ENCODE results near the gene TCEA2.

The TCEA2 gene

DNA sequence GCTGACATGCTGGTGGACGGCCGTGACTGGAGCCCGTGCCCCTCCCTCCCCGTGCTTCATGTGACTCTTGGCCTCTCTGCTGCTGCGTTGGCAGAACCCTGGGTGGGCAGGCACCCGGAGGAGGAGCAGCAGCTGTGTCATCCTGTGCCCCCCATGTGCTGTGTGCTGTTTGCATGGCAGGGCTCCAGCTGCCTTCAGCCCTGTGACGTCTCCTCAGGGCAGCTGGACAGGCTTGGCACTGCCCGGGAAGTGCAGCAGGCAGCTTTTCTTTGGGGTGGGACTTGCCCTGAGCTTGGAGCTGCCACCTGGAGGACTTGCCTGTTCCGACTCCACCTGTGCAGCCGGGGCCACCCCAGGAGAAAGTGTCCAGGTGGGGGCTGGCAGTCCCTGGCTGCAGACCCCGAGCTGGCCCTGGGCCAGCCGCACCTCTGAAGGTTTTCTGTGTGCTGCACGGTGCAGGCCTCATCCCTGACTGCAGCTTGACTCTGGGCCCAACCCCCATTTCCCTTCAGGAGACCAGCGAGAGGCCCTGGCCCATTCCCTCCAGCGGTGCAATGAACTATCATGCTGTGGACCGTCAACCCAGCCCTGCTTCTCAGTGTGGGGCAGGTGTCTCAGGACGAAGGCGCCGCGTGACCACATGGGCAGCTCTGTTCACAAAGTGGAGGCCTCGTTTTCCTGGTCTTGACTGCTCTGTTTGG lies 36.2 kb downstream of the TCEA2 start:
- no peak for DNase-seq

DNA sequence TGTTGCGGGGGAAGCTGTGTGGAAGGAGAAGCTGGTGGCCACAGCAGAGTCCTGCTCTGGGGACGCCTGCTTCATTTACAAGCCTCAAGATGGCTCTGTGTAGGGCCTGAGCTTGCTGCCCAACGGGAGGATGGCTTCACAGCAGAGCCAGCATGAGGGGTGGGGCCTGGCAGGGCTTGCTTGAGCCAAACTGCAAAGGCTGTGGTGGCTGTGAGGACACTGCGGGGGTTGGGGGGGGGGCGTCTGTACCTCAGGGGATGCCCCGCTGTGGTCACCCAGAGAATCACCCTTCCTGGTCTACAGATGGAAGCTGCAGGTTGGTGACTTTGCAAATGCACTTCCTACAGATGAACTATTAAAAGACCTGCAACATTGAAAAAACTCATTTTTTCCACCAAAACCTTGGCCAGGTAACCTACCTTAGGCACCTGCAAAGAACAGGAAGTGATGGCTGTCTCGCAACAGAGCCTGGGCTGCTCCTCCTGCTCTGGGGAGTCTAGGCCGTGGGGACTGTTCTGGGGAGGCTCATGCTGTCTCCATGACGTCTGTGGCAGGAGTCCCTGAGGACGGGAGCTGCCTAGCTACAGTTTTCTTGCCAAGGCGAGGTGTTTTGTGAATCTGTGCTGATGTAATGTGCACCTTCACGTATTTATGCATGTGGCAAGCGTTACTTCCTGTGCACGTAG lies 37.0 kb downstream of the TCEA2 start:
- no peak for DNase-seq

DNA sequence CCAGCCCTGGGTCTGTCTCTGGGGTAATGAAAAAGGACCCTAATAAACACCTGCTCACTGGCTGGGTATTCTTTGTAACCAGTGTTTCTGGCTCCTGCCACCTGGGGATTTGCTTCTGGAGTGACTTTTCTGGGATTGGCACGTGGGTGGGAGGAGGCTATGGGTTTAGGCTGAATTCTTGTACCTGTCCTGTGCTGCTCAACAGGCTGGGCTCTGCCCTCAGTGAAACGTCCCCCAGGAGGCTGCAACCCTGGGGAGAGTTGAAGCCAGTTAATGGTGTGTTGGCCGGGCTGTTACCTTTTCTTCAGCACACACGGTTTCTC lies 37.5 kb downstream of the TCEA2 start:
- DNase-seq: no peak

DNA sequence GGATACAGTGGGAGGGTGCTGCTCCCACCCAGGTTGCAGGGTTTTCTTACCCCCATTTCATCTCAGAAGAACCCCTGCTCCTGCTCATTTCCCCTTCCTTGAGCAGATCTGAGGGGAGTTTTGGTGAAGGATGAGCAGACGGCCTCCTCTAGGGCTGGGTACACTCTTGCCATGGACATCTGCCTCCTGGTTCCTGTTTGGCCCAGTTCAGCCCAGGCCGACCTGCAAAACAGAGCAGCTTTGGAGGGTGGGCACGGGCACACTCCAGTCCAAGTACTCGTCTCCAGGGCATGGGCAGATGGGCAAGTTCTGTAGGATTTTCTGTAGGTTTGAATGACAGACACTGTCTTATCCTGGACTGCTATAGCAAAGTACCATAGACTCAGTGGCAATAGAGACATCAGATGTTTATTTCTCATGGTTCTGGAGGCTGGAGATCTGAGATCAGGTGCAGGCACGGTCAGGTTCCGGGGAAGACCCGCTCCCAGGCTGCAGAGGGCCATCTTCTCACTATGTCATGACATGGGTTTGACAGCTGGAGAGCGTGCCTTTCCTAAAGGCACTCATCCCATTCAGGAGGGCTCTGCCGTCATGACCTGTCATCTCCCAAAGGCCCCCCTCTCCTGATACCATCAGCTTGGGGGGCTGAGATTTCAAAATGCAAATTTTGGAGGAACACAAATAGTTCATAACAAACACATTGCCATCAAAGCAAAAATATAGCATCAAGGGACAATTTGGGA lies 38.1 kb downstream of the TCEA2 start:
- no peak for DNase-seq

DNA sequence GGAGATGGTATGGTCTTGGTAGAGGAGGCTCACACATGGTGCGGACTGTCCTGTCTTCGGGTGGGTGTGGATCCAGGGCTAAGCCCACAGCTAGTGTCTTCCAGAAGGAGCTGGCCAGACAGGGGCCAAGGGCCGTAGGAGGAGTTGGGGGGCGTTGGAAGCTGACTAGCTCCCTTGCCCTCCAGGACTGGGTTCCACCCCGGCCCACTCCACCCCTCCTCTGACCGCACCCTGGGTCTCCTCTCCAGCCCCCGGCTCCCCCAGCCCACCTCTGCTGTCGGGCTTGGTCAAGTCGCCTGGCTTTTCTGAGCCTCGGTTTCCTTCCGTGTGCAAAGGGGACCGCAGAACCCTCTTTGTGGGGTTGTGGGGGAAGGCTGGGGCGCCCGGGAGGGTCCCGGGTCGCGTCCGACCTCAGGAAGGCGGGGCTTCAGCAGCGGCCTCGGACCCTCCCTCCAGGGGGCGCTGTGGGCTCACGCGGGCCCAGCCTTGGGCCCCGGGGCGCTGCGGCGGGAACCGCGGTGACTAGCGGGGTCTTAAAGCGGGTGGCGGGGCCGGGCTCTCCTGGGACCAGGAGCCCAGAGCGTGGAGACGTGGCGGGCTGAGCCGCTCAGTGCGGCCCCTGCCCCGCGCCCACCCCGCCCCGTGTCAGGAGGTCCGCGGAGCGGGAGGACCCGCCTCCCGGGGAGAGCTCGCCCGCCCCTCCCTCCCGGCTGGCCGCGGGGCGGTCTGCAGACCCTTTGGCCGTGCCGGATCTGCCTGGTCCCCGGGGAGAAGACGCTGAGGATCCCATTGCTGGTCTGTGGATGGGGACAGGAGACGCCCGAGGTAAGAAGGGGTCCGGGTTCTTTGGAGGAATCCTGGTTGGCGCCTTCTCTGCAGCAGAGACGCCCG lies 39.0 kb downstream of the TCEA2 start:
- DNase-seq: peak; percentile 64

DNA sequence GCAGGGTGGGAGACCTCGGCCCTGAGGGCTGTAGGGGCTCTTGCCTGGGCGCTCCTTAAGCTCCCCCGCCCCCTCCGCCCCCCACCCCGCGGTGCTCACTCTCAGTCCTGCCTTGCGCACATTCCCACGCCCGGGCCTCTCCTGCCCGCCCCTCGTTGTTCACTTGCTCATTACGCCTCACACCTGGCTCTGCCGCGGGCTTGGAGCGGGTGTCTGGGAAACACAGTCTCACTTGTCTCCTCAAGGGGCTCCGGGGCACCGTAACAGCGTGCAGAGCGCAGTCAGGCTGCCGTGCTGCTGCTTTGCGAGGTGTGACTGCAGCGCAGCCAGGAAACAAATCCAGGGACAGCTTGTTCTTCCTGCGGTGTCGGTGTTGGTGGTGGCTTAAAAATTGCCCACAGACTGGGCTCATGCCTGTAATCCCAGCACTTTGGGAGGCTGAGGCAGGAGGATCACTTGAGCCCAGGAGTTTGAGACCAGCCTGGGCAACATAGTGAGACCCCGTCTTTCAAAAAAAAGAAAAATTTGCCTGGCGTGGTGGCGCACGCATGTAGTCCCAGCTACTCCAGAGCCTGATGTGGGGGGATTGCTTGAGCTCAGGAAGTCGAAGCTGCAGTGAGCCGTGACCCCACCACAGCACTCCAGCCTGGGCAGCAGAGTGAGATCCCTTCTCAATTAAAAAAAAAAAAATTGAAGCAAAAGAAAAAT lies 39.8 kb downstream of the TCEA2 start:
- DNase-seq: peak; percentile 88

DNA sequence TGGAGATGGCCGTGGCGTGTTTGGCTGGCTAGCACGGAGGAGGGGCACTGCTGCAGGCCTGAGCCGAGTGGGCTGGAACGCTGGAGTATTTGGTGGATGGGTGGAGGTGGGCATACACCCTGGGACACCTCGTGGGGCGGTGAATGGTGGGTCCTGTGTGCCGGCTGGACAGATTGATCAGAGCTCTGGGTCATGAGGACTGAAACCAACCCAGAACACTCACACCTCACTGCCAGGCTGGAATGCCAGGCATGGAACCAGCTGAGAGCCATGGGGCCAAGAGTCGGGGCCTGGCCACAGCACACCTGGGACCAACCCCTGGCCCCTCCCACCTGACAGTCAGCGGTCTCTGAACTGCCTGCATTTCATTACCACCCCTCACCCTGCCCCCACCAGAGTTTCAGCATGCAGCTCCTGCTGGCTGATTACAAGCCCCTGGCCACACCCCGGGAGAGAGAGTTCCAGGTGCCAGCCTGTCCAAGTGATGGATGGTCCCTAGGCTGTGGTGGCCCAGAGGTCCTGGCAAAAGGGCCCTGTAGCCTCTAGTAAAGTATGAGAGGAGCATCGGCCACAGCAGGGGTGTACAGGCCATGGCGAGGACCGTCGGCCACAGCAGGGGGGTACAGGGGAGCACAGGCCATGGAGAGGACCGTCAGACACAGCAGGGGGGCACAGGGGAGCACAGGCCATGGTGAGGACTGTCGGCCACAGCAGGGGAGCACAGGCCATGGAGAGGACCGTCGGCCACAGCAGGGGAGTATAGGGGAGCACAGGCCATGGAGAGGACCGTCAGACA lies 41.1 kb downstream of the TCEA2 start:
- no peak for DNase-seq

DNA sequence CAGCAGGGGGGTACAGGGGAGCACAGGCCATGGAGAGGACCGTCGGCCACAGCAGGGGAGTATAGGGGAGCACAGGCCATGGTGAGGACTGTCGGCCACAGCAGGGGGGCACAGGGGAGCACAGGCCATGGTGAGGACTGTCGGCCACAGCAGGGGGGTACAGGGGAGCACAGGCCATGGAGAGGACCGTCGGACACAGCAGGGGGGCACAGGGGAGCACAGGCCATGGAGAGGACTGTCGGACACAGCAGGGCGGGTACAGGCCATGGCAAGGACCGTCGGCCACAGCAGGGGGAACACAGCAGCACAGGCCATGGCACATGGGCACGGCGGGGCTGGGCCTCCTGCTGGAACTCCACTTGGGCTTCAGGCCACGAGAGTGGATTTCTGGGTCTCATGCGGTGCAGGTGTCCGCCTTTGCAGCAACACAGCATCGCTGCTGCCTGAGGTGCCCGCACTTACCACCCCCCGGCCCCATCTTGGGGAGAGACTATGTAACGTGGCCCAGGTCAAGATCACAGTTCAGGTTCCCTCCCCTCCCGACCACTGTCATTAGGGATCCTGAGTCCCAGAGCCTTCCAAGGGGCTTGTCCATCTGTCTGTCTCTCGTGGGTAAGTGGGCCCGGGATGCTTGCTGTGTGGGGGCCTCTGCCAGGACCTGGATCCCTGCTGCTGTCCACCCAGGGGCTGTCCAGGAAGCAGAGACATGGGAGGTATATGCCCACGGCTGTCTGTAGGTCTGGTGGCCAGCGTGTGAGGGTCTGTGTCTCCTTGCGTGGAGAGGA lies 41.9 kb downstream of the TCEA2 start:
- DNase-seq: no peak

DNA sequence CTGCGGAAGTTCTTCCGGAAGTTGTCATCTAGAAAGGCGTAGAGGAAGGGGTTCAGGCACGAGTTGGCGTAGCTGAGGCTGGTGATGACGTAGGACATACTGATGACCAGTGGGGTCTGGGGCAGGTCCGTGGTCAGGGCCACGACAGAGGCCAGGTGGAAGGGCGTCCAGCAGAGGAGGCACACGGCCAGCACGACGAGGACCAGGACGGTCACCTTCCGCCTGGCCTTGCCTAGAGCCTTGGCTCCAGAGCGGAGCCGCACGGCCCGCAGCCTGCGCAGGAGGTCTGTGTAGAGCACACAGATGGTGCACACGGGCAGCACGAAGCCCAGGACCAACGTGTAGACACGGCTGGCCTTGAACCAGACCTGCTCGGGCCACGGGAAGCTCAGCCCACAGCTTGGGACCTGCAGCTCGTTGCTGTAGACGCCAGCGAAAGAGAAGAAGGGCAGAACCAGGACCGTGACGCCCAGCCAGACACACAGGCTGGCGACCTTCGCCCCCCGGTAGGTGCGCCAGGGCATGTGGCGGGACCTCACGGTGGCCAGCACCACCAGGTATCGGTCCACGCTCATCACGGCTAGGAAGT lies 42.9 kb downstream of the TCEA2 start:
- DNase-seq: no peak

DNA sequence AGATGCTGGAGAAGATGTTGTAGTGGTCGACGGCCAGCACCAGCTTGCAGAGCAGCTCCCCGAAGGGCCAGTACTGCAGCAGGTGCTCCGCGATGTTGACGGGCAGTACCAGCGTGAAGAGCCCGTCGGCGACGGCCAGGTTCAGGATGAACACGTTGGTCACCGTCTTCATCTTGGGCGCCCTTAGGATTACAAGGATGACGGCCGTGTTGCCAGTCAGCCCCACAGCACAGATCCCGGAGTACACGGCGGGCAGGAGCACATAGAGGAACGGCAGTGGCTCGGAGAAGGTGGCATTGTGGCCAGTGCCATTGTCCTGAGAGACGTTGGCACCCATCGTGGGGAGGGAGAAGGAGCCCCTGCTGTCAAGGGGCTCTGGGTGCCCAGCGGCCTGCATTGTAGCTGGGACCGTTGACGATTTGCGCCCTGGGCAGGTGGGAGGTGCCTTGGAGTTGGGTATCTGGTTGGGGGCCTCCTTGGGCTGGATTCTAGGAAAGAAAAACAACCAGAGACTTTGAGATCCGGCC lies 43.5 kb downstream of the TCEA2 start:
- DNase-seq: no peak

DNA sequence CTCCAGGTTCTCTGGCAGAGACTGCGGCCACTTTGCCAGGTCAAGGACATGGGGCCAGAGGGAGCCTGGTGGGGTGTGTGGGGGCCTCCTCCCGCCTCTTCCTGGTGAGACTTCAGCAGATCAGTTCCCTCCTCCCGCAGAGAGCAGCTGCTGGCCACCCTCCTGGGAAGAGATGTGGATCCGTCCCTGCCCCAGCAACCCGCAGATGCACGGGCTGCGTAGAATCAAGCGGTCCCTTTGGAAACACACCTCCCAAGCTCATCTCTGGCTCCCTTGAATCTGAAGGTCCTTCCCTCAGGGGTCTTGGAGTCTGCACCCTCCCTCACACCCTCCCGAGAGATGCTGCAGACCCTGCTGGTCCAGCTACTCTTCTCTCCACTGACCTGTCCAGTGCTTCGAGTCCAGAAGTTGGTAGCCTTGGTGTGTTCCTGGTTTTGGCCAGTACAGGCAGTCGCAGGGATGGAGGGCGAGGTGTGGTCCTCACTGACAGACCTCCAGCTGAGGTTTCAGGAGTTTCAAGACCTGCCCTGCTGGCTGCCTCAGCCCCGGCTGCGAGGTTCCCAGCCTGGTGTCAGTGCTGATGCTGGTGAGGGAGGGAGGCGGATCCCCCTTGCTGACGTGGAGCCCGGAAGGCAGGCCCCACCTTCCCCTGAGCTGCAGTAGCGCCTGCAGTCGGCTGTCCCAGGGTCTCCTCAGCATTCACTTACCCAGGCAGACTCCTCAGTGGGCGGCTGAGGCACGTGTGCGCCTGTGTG lies 44.2 kb downstream of the TCEA2 start, which contains the start of gene NPBWR2:
Gene NPBWR2, minus strand, starts transcription at position 585 of the 755 bp plus-strand sequence. CDS start 734 bp downstream, outside the sequence.
- no peak for DNase-seq

DNA sequence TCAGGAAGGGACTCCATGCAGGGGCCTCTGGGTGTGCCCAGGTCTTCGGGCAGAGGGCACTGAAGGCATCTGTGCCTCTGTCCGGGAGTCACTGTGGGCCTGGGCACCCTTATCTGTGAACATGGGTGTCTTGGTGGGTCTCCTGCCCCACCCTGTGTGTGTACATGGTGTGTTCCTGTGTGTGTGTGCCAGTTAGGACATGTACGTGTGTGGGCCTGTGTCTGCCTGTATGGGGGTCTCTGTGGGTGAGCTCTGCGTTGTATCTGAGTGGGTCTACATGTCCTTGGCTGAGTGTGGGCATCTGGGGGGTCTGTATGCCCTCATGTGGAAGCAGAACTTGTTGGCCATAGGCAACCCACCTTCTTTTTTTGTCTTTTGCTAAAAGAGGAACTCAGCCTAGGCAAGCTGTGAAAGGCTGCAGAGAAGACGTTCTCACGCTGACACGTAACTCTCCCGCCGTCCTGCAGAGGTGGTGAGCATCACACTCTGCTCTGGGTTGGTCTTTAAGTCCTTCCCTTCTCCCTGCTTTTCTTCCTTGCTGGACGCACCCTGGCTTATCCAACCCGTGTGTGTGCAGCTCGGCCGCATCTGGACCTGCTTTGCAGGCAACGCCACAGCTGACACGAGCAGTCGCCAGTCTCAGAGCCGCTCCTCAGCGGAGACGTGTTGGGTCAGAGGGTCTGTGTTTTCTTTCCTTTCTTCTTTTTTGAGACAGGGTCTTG lies 44.9 kb downstream of the TCEA2 start:
- DNase-seq: no peak

DNA sequence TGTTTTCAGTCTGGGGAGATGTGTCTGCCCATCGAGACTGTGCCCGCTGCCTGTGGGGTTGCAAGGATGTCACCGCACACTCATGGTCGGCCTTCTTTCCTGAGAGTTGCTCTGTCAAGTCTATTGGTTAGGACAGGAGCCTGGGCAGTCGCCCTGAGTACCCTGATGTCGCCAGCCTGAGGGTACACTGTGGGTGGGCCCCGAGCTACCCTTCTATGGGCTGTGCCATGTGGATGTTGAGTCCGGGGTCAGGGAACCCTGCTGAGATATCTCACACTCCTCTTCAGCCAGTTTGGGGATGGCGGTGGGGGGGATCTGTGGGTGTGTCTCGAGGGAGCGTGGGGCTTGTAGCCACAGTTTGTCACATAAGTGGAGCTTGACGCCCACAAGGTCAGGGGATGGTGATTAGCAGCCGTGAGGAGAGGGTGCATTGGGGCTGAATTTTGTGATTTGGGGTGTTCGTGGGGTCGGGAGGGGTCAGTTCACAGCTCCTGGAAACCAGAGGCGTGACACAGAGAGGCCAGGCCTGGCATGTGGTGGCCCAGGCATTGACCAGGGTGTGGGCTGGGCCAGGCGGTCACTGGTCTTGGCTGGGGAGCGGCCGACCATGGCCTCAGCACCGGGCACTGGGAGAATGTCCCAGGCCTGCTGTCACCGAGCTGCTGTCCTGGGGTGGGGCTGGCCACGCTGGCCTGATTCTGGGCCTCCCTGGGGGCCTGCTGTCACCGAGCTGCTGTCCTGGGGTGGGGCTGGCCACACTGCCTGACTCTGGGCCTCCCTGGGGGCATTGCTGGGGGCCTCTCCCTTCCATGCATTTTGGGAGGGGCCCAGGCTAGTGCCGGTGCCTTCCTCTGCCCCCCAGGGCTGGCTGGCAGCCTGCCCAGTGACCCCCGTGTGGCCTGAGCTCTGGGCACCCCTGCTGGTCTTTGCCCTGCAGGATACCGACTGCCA lies 46.0 kb downstream of the TCEA2 start:
- no peak for DNase-seq

DNA sequence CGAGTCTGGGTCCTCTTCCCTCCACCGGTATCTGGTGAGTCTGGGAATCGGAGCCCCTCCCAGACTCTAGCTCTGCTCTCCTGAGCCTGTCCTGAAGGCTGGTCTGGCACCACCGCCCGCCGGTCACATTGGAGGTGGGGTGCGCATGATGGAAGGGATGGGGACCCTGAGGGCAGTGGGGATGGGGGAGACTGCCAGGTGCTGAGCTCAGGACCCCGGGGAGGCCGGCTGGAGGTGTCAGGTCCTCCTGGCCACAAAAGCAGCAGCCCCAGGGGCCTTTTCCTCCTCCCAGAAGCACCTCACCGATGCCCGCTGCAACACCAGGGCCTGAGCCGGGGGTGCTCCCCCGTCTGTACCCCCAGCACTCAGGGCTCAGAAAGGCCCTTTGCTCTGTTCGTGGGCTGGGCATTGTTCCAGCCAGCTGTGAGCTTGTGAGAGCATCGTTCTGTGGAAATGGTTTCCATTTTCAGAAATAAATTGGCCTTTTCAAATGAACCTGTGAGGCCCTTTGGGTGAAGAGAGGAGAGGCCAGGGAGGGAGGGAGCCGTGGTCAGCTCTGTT lies 46.9 kb downstream of the TCEA2 start:
- peak; percentile 35 for DNase-seq

DNA sequence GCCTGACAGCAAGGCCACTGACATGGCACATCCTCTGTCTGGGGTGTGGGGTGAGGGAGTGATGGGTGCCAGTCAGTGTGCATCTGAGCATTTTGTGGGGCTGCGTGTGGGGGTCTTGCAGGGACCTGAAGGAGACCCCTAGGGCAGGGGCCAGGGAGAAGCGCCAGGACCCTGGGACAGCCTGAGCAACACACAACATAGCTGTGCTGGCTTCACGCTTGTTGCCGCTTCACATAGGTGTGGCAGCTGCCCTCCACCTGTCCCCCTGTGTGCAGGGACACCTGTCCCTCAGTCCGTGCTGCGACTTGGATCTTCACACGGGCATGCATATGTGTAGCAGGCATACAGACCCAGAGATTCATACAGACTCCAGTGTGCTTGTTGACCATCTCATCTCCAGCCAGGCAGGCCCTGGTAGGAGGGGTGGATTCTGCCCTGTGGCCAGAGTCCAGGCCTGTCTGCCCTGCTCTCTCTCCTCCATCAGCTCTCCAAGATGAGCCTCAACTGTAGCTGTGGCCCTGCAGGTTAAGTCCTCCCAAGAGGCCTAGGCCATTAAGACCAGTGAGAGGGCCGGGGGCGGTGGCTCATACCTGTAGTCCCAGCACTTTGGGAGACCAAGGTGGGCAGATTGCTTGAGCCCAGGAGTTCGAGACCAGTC lies 47.5 kb downstream of the TCEA2 start:
- DNase-seq: no peak

Data from DMS79 treated with DMSO at 0.1 percent for 48 hours (cell line).